GM20000 (cell line): ENCODE data around the gene IQCN.

ENCODE experiments used
- DNase-seq: peaks from one replicate; pipeline ENCODE4 v3.0.0; 2012; ENCODE audit warnings: low spot score
- CTCF ChIP-seq: IDR thresholded peaks from 2 replicates; pipeline ENCODE4 v1.5.1; 2012; ENCODE audit warnings: mild to moderate bottlenecking, control low read depth; ENCODE audit errors: extremely low read depth, missing control alignments

The IQCN gene

GRCh38 chr19:18234194-18234593 is 40.1 kb downstream of the IQCN start:
- no peak for DNase-seq

DNA sequence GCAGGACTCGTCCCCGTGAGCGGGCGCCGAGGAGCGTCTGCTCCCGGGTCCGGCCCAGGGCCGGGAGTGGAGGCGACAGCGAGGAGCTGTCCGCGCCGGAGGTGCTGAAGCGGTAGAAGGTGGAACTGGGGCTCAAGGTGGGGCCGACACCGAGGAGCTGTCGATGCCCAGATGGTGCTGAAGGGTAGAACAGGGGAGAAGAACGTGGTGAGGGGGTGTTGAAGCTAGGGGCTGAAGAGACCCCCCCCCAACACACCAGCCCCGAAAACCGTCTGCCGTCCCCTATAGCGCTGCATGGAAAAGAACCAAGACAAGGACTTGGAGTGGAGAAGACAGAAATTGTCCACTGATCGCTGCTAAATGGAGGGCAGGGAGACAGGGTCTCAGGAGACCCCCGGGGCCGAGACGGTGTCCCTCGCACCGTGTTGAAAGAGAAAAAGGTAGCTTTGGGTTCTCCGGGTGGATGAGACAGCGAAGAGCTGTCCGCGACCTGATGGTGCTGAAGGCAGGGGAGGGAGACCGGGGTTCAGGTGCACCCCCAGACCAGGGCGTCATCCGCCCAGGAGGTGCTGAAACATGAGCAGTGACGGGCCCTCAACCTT is 40.9 kb downstream of the IQCN start:
- peak; percentile 83 for DNase-seq
- TF ChIP-seq CTCF: no peak

More at GRCh38 chr19:18234194-18234593, 40.1 kb downstream of the IQCN start:
- no peak for TF ChIP-seq CTCF

DNA sequence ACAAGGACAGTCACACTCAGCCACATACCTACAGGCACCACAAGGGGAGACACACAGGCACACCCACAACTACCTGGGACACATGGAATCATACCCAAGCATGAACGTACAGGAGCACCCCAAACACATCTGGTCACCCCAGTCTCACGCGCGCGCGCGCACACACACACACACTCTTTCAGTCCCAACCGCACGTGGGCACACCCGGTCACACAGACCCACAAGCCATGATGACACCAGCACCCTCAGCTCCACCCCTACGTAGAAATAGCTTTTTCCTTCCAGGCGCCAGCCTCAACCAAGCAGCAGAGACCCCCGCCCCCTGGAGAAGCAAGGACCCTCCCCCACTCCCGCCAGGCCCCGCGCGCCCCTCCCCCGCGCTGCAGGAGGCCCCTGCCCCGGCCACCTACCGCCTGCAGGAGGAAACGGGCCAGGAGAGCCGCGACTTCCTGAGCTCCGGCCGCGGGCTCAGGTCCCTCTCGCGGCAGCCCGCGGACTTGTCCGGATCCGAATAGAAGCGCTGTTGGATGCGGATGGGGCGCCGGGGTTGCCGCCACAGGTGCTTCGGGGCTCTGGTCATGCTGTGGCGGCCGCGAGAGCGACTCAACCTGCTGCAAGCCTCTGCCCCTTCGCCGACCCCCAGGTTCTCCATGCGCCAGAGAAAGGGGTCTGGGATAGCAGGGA is 41.6 kb downstream of the IQCN start:
- TF ChIP-seq CTCF: no peak
- DNase-seq: no peak

GRCh38 chr19:18231775-18232174 is 42.5 kb downstream of the IQCN start:
- TF ChIP-seq CTCF: no peak
- DNase-seq: no peak

DNA sequence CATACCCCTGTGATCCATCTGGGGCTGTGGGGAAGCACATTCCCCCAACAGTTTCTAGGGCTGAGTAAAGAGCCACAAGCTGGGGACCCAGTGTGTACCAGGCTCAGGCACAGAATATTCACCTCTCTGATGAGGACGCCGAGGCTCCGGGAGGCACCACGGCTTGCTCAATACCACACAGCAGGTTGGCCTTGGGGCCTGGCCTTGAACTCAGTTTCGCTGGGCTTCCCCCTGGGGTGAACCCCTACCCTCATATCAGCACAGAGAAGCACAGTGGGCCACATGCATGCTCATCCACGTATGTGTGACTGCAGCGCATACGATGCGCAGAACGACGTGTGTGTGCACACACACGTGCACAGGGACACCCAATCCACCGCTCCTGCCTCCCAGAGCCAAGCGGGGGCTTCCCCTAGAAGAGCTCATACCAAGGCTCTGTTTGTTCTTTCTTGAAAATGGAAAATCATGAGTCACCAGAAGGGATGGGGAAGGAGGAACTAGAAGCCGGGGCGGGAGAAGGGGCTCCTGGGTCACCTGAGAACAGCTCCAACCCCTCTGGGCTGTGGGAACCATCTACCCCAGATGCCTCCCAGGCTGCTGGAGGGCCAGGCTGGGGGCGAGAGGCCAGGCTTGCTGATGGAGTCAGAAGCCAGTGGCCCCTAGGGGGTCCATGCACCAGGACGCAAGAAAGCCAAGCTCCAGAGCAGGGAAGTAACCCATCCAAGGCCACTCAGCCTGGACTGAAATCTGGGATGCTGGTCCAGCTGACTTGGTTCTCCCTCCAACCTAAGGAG is 43.1 kb downstream of the IQCN start:
- no peak for DNase-seq
- TF ChIP-seq CTCF: no peak

DNA sequence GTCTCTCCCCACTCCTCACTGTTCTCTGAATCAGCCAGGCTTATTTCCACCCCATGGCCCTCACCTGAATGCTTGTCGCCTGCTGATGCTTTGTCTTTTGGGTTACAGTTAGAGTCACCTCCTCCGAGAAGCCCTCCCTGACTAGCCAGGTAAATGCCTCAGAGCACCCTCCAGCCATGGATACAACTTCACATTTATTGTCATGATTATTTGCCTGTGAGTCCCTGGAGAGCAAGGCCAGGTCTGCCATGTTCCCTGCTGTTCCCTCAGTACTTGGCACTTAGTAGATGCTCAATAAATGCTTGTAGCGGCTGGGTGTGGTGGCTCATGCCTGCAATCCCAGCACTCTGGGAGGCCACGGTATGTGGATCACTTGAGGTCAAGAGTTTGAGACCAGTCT is 44.3 kb downstream of the IQCN start:
- TF ChIP-seq CTCF: no peak
- DNase-seq: no peak

GRCh38 chr19:18229474-18229873 is 44.8 kb downstream of the IQCN start:
- no peak for DNase-seq
- no peak for TF ChIP-seq CTCF
